ENCODE data around the gene OPRPN. TPM values are rescaled to one million over a fixed set of nuclear protein-coding genes. Genes with fewer than 3 reads are reported as not detected.

OPRPN gene
- total and polyA plus RNA-seq, 3 donors from 2014 or later: 0.61 TPM; not detected in 2

DNA sequence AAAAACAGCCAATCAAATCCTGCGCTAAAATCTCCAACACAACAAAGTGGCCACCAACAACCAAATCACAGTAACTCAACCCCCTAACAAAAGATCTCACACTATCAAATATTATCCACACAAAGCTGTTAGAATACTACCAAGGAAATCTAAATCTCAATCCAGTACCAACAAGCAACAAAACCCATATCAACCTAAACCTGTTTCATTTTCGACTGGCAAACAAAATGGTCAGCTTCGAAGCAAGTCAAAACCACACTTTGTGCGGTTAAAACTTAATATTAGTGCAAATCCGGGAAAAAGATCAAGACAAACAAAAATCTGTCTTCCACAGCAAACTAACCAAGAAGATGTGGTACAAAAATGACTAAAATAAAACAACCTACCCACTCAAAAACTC is 45.6 kb downstream of the OPRPN start:
- intact Hi-C loops (cut with DNase I; ENCODE audit: low total_unique reads): no loop called here
- H3K27me3 ChIP-seq: no peaks in the 10 kb centered on the region
- TF ChIP-seq, protein P1, sequence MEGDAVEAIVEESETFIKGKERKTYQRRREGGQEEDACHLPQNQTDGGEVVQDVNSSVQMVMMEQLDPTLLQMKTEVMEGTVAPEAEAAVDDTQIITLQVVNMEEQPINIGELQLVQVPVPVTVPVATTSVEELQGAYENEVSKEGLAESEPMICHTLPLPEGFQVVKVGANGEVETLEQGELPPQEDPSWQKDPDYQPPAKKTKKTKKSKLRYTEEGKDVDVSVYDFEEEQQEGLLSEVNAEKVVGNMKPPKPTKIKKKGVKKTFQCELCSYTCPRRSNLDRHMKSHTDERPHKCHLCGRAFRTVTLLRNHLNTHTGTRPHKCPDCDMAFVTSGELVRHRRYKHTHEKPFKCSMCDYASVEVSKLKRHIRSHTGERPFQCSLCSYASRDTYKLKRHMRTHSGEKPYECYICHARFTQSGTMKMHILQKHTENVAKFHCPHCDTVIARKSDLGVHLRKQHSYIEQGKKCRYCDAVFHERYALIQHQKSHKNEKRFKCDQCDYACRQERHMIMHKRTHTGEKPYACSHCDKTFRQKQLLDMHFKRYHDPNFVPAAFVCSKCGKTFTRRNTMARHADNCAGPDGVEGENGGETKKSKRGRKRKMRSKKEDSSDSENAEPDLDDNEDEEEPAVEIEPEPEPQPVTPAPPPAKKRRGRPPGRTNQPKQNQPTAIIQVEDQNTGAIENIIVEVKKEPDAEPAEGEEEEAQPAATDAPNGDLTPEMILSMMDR (IDR thresholded peaks at IDR 0.05): no peak
- no peak for TF ChIP-seq POLR2A (IDR thresholded peaks at IDR 0.05)
- H3K9me3 ChIP-seq: no peaks in the 10 kb centered on the region
- DNase-seq: no peak
- no peaks in the 10 kb centered on the region for H3K36me3 ChIP-seq (ENCODE audit: low read depth, missing control alignments)
- WGBS, 2 donors: 87 to 88% methylated on average over 5 of the region's 5 CpGs
- H3K27ac ChIP-seq: no peak overlapping the region
- no peak overlapping the region for H3K4me3 ChIP-seq
- no peaks in the 10 kb centered on the region for H3K4me1 ChIP-seq

DNA sequence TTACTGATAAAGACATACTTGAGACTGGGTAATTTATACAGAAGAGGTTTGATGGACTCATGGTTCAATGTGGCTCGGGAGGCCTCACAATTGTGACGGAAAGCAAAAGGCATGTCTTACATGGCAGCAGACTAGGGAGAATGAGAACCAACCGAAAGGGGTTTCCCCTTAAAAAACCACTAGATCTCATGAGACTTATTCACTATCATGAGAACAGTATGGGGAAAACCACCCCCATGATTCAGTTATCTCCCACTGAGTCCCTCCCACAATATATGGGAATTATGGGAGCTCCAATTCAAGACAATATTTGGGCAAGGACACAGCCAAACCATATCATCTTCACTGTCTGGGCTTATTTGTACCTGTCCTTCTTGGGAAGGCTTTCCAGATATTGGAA is 51.5 kb downstream of the OPRPN start:
- TF ChIP-seq, protein P1 (IDR thresholded peaks at IDR 0.05): no peak
- no peak for TF ChIP-seq POLR2A (IDR thresholded peaks at IDR 0.05)
- Histone ChIP-seq H3K4me3 (no peak overlapping the region), H3K36me3 (ENCODE audit: low read depth, missing control alignments) (no peaks in the 10 kb centered on the region), H3K4me1 (no peaks in the 10 kb centered on the region), H3K27me3 (no peaks in the 10 kb centered on the region), H3K27ac (no peak overlapping the region), H3K9me3 (no peaks in the 10 kb centered on the region)
- intact Hi-C loops (cut with DNase I; ENCODE audit: low total_unique reads): no loop called here
- no peak for DNase-seq
- WGBS, 2 donors: 86 to 96% methylated on average over 3 of the region's 3 CpGs

DNA sequence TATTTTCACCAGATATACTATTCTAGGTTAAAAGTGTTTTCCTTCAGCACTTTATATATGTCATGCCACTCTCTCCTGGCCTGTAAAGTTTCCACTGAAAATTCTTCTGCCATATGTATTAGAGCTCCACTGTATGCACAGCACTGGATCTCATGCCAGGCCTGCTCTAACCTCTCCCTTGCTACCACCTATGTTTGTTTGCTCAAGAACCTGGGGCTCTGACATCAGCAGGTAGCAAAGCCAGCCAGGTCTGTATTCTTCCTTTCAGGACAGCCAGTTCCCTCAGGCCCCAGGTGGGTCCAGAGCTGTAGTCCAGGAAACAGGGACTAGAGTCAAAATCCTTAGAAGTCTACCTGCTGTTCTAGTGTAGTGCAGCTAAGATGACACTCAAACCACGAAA is 55.2 kb downstream of the OPRPN start:
- 0 to 68% methylated on average over 1 of the region's 1 CpG for WGBS, 2 donors
- no peak for TF ChIP-seq POLR2A (IDR thresholded peaks at IDR 0.05)
- TF ChIP-seq, protein P1 (IDR thresholded peaks at IDR 0.05): no peak

More for the DNA sequence above, 55.2 kb downstream of the OPRPN start:
- intact Hi-C loops (cut with DNase I; ENCODE audit: low total_unique reads): no loop called here
- no peak for DNase-seq
- no peaks in the 10 kb centered on the region for H3K9me3 ChIP-seq
- no peaks in the 10 kb centered on the region for H3K27me3 ChIP-seq
- no peak overlapping the region for H3K4me3 ChIP-seq
- H3K4me1 ChIP-seq: no peaks in the 10 kb centered on the region
- H3K36me3 ChIP-seq (ENCODE audit: low read depth, missing control alignments): no peaks in the 10 kb centered on the region
- H3K27ac ChIP-seq: no peak overlapping the region

Other genes with a start within 250 kb of the OPRPN start
- 1 to 10 TPM in 1 of 2 donors, under 1 TPM in 1; 0.87 to 2.2 TPM for gene PRR27, start 243.7 kb upstream of the OPRPN start, total RNA-seq
- 3.5 TPM for gene PRR27, start 243.7 kb upstream of the OPRPN start, polyA plus RNA-seq (ENCODE audit: insufficient read depth, low read depth, low replicate concordance)
- not detected for gene ODAM, start 202.2 kb upstream of the OPRPN start, total RNA-seq
- gene ODAM, start 202.2 kb upstream of the OPRPN start, polyA plus RNA-seq (ENCODE audit: insufficient read depth, low read depth, low replicate concordance): 0.33 TPM
- gene FDCSP, start 171.8 kb upstream of the OPRPN start, total RNA-seq: not detected
- 0.96 TPM for gene FDCSP, start 171.8 kb upstream of the OPRPN start, polyA plus RNA-seq (ENCODE audit: insufficient read depth, low read depth, low replicate concordance)
- gene CSN3, start 155.3 kb upstream of the OPRPN start, total RNA-seq: under 1 TPM in 1 of 2 donors, not detected in 1; 0.37 TPM
- not detected for gene CSN3, start 155.3 kb upstream of the OPRPN start, polyA plus RNA-seq (ENCODE audit: insufficient read depth, low read depth, low replicate concordance)
- 10 to 100 TPM; 17.3 to 66.2 TPM for gene CABS1, start 63.0 kb upstream of the OPRPN start, total RNA-seq
- gene CABS1, start 63.0 kb upstream of the OPRPN start, polyA plus RNA-seq (ENCODE audit: insufficient read depth, low read depth, low replicate concordance): 80.1 TPM
- not detected for gene SMR3A, start 37.2 kb upstream of the OPRPN start, total RNA-seq
- gene SMR3A, start 37.2 kb upstream of the OPRPN start, polyA plus RNA-seq (ENCODE audit: insufficient read depth, low read depth, low replicate concordance): 0.95 TPM
- 1 to 10 TPM; 1.1 to 4.8 TPM for gene SMR3B, start 14.8 kb upstream of the OPRPN start, total RNA-seq
- gene SMR3B, start 14.8 kb upstream of the OPRPN start, polyA plus RNA-seq (ENCODE audit: insufficient read depth, low read depth, low replicate concordance): 6.1 TPM
- gene MUC7, start 74.3 kb downstream of the OPRPN start, total RNA-seq: not detected
- gene MUC7, start 74.3 kb downstream of the OPRPN start, polyA plus RNA-seq (ENCODE audit: insufficient read depth, low read depth, low replicate concordance): 0.80 TPM
- gene AMTN, start 120.6 kb downstream of the OPRPN start, total RNA-seq: not detected
- gene AMTN, start 120.6 kb downstream of the OPRPN start, polyA plus RNA-seq (ENCODE audit: insufficient read depth, low read depth, low replicate concordance): not detected
- gene AMBN, start 194.3 kb downstream of the OPRPN start, total RNA-seq: under 1 TPM in 1 of 2 donors, not detected in 1; 0.74 TPM
- 0.21 TPM for gene AMBN, start 194.3 kb downstream of the OPRPN start, polyA plus RNA-seq (ENCODE audit: insufficient read depth, low read depth, low replicate concordance)
- 1 to 10 TPM in 1 of 2 donors, under 1 TPM in 1; 0.16 to 2.4 TPM for gene ENAM, start 230.8 kb downstream of the OPRPN start, total RNA-seq
- 0.38 TPM for gene ENAM, start 230.8 kb downstream of the OPRPN start, polyA plus RNA-seq (ENCODE audit: insufficient read depth, low read depth, low replicate concordance)

All from testis (tissue), 3 donors.